ENCODE data around the gene SEC23A. TPM values are rescaled to one million over a fixed set of nuclear protein-coding genes. Genes with fewer than 3 reads are reported as not detected.

Gene SEC23A
- total and polyA plus RNA-seq, 2 of the 13 experiments (the other 11 are each of a cell fraction or from before 2014, with no cell fraction given): 403 to 887 TPM

- TF ChIP-seq ZBTB40 (IDR thresholded peaks at IDR 0.05) (no peak), ZBTB40 (CRISPR knock-in tag; IDR thresholded peaks at IDR 0.05) (peak; percentile 93), MAX (IDR thresholded peaks at IDR 0.05) (peak; percentile 87), U2AF2 (IDR thresholded peaks at IDR 0.05; ENCODE audit: low read depth, low read length) (no peak), FOSL2 (CRISPR knock-in tag; IDR thresholded peaks at IDR 0.05) (peak; percentile 67), CBX5 (CRISPR knock-in tag; IDR thresholded peaks at IDR 0.05; ENCODE audit: borderline replicate concordance) (peak; percentile 84), ZFY (CRISPR knock-in tag; IDR thresholded peaks at IDR 0.05) (peak; percentile 88), NR0B2 (CRISPR knock-in tag; IDR thresholded peaks at IDR 0.05) (peak; percentile 85; the same call in 1 of the 2 replicates), NFIC (IDR thresholded peaks at IDR 0.05; ENCODE audit: low read length) (no peak), ZNF687 (CRISPR knock-in tag; IDR thresholded peaks at IDR 0.05) (peak; percentile 99), ZNF766 (CRISPR knock-in tag; IDR thresholded peaks at IDR 0.05; ENCODE audit: borderline replicate concordance) (peak; percentile 97)
These were observed 11.2 kb upstream of the SEC23A start, which contains the start of gene GEMIN2 (continued) for GRCh38 chr14:39114073-39114838.
